HEK293T (cell line): Measurements from ENCODE around the gene SUCNR1.

Experiments
- BHLHE40 ChIP-seq: fragments of 450-650 bp; IDR thresholded peaks from 2 replicates; pipeline ENCODE4 v1.6.1; 2016; ENCODE audit warnings: mild to moderate bottlenecking, moderate library complexity, borderline replicate concordance
- CTBP1 ChIP-seq: fragments of 450-650 bp; IDR thresholded peaks from 2 replicates; pipeline ENCODE4 v1.6.1; 2016; ENCODE audit warnings: borderline replicate concordance
- FOXA1 ChIP-seq: fragments of 450-650 bp; IDR thresholded peaks from 2 replicates; pipeline ENCODE4 v1.6.1; 2016; ENCODE audit warnings: mild to moderate bottlenecking
- FOXM1 ChIP-seq: fragments of 450-650 bp; IDR thresholded peaks from 2 replicates; pipeline ENCODE4 v1.6.1; 2017; ENCODE audit warnings: mild to moderate bottlenecking, borderline replicate concordance
- L3MBTL2 ChIP-seq: fragments of 450-650 bp; conservative IDR thresholded peaks from 2 replicates; pipeline ENCODE4 v1.6.1; 2016; ENCODE audit warnings: mild to moderate bottlenecking
- LEF1 ChIP-seq: fragments of 450-650 bp; IDR thresholded peaks from 2 replicates; pipeline ENCODE4 v1.6.1; 2017; ENCODE audit warnings: mild to moderate bottlenecking, borderline replicate concordance
- NFRKB ChIP-seq: fragments of 450-650 bp; IDR thresholded peaks from 2 replicates; pipeline ENCODE4 v1.6.1; 2016; ENCODE audit warnings: mild to moderate bottlenecking, moderate library complexity
- PKNOX1 ChIP-seq: fragments of 450-650 bp; IDR thresholded peaks from 2 replicates; pipeline ENCODE4 v1.6.1; 2016
- SP1 ChIP-seq: fragments of 450-650 bp; IDR thresholded peaks from 2 replicates; pipeline ENCODE4 v1.6.1; 2017

DNA sequence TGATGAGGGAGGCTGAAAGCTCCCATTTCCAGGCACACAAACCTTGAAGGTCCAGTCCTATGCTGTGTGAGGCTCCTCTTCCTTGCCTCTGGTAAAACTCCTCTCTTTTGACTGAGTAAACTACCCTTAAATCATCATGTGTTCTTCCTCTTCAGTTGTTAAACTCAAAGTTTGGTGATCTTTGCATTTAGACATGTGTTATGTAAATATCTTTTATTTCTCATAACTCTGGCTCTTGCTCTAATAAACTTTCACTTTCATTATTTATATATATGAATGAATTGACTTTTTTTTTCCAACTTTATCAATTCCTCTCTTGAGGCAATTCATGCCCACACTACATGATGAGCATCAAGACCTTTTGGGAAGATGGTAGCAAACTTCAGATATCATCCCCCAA lies 26.6 kb downstream of the SUCNR1 start:
- no peak for TF ChIP-seq BHLHE40
- TF ChIP-seq NFRKB: no peak
- no peak for TF ChIP-seq FOXM1
- no peak for TF ChIP-seq LEF1
- no peak for TF ChIP-seq SP1
- TF ChIP-seq PKNOX1: no peak
- TF ChIP-seq FOXA1: no peak
- TF ChIP-seq L3MBTL2: no peak
- TF ChIP-seq CTBP1: no peak
